HG02571 (cell line): Measurements from ENCODE around the gene HECW1.
"Not testable (repeated sequence)": the region's sequence is repeated elsewhere in the genome, so short reads cannot be mapped to it uniquely, and the experiment has no call there.

Source experiments
- ATAC-seq: cut with Tn5 transposase; IDR thresholded peaks from one replicate; pipeline ENCODE4 v1.9.1; 2021; ENCODE audit warnings: mild to moderate bottlenecking, moderate library complexity; ENCODE audit not compliant: unreplicated experiment

HECW1 gene

DNA sequence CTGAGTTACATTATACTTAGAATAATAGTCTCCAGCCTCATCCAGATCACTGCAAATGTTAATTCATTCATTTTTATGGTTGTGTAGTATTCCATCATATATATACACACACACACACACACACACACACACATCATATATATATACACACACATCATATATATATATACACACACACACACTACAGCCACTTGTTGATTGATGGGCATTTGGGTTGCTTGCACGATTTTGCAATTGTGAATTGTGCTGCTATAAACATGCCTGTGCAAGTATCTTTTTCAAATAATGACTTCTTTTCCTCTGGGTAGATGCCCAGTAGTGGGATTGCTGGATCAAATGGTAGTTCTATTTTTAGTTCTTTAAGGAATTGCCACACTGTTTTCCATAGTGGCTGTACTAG, 233.2 kb downstream of the HECW1 start:
- not testable (repeated sequence) for ATAC-seq

DNA sequence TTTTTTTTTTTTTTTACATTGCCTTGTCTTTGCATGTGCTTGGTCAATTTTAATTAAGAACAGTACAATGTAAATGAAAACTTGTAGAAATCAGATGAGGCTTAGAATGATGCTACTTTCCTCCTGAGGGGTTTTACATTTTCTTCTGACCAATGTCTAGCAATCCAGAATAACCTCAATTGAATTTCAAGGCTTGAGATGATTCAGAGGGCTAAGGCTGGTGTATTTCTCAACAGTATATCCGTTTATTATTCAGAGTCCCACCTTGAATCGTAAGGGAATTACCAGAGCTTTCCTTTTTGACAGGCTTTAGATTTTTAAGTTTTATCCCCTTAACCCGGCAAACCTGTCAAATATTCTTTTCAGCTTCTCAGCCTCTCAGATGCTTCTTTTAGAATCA, 239.2 kb downstream of the HECW1 start:
- ATAC-seq = no peak

DNA sequence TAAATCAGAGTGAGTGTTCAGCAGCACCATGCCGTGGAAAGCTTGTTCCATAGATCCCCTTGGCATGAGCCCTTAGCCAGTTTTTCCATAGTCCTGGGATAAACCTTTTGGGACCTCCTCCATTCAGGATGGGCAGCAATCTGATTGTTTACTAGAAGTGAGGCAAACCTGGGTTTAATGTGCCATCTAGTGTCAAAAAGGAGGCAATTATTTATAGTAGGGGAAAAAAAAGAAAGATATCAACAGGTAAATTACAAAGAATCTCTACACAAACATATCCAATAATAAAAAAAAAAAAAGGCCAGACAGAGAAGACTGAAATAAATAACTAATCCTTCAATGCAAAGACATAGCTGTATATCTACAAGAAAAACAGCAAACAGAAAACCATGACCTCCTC, 241.5 kb downstream of the HECW1 start:
- ATAC-seq = no peak

DNA sequence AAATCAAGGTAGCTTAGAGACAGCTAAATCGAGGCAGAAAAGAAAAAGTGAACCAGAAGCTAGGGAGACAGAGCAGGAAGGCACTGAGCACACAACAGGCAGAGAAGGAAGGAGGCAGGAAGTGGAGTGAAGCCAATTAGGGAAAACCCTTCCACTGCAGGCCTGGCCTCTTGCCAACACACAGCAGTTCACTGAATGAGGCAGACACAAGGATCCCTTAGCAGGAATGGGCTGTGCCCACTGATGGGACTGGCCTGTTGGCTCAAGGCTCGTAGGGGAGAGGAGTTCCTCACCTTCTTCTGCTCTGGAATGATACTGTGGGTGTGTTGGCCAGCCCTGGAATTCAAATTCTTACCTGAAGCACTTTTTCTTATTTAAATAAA, 250.2 kb downstream of the HECW1 start:
- no peak for ATAC-seq

DNA sequence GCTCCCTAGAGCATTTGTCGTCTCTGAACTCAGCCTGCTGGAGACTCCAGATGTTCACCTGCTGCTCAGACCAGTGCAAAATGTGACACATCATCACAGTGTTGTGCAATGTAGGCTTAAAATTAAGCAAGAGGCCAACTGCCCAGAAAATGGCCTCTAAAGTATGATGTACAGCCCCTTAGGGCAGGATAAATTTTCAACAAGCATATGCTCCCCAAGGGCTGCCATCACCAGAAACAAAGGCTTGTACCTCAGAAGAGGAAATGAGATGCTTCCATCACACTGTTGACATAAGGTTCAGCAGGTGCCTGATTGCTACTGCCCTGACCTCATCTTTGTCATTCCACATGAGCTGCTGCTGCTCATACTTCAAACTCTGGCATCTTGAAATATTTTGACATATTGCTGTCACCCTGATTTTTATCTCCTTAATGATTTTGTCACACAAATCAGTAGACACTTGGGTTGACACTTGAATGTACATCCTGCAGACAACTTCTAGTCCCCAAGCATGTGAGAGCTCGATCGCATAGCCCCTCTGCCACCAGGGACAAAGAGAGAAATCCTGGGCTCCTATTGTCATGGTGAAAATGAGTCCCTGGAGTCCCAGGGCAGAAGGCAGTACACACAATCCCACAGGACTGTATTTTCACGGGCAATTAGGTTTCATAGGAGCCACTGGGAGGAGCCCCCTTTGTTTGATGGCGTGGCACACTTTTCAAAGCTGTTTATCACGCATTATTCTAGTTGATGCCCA, 250.8 kb downstream of the HECW1 start:
- ATAC-seq = no peak

DNA sequence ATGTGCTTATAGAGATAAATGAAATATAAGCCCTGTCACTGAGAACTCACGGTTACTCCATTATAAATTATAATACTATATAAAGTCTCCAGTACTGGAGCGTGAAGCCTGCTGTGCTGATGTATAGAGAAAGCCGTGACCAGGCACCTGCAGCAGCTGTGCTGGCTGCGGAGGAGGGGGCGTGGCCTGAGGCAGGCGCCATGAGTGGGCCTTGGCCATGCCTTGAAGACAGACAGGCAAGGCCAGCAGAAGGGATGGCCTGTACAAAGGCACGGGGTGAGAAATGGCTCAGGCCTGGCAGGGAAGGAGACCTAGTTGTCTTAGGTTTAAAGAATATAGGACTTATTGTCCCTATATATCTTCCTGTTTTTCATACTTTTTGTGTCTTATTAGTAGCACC, 251.9 kb downstream of the HECW1 start:
- no peak for ATAC-seq

DNA sequence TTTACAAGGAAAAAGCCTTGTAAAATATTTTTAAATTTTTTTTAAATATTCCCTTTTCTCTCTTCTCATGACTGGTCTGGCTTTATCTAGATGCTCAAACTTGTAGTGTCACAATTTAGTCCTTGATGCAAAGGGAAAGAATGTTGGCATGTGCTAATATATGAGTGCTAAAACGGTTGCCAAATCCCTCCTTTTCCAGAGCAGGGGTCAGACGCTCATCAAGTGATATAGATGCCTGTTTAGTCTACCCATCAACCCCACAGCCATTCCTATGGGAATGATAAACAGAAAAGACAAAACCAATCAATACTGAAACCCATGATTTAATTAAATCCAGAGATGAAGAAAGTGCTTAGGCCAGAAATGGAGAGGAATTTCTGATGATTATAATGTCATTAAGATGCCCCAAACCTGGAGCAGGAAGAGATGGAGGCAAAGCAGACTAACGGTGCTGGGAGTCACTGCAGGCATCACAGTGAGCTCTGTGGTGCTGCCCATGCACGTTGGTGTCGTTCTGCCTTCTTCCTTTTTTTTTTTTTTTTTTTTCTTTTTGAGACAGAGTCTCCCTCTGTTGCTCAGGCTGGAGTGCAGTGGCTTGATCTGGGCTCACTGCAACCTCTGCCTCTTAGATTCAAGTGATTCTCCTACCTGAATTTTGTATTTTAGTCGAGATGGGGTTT, 260.4 kb downstream of the HECW1 start:
- no peak for ATAC-seq

DNA sequence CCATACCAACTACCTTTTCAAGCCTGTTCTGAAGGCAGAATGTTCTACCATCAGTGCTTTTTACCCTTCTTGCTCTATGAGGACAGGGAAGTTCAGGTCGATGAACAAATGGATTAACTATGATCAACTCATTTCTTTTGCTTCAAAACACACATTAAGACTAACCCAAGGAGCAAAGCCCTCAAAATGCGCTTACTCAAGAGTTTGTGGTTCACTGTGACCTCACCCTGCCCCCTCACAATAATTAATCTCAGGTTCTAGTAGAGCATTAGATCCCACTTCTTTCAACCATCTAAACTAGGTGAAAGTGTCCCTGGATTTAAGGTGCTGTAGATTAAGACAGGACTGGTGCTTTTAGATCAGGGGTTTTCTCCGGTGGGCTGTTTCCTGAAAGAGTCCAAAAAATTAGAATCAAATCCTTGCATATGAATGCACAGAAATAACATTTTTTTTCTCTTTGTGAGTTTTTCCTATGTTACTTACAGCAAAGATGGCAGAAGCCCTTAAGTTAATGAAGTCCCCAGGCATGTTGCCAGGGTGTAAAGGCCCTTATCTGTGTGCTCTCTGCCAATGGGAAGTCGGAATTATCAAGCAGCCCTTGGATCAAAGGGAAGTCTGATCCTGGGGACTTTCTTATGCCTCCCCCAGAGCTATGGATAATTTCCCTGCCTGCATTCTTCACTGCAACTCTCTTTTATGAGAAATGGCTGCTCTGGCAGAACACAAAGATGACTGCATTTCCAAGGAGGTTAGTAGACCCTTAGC, 264.9 kb downstream of the HECW1 start:
- no peak for ATAC-seq

DNA sequence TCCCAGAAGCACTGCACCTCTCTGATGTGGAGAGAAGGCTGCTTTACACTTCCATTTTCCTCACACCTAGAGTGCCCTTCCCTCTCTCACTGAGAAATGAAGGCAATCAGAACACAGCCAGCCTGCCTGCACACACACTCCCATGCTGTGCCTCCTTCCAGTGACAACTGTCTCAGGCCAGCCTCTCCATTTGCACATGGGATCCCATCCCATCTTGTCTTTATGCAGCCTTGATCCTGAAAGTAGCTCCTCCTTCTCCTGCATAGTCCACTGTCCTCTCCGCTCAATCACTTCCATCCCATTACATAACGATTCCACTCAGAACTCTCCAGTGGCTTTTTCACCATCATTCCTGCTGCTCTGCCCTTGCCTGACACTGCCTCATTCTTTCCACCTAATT, 266.8 kb downstream of the HECW1 start:
- no peak for ATAC-seq

DNA sequence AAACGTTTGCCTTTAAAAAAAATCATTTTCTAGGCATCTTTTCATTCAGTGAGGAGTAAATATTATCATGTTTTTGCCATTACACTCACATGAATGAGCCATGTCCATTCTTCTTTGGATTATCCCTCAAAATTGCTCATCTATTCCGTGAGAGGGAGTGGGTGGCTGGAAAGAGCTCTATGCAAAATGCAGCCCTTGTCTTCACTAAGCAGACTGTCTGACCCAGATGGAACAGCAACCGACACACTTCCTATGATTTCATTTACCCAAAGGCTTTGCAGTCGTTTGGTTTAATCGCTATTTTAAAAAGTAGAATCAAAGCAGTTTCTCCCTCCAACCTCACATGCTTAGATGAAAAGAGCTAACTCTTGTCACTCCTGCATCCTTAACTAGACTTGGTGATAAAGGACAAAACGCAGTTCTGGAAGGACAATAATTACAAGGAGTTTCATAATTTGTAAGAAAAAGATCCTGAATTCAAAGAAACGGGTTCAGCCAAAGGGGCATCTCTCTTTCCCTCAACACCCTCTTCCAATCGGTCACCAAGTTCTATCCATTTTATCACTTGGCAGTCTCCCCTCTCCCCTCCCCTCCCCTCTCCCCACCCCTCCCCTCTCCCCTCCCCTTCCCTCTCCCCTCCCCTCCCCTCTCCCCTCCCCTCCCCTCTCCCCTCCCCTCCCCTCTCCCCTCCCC, 272.3 kb downstream of the HECW1 start:
- ATAC-seq = no peak

DNA sequence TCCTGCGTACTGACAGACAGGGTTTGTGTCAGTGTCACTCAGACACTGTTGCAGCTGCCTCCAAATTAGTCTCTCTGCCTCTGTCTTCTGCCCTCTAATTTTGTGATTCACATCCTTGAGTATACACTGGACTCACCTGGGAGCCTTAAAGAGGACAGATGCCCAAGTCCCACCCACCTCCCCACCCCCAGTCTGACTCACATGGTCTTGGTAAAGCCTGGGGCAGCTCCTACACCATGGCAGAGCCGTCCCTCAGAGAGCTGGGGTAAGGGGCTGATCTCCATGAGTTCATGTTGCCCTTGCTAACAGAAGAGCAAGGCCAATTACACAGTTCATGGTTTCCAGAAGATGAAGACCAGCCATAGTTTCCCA, 272.8 kb downstream of the HECW1 start:
- no peak for ATAC-seq

DNA sequence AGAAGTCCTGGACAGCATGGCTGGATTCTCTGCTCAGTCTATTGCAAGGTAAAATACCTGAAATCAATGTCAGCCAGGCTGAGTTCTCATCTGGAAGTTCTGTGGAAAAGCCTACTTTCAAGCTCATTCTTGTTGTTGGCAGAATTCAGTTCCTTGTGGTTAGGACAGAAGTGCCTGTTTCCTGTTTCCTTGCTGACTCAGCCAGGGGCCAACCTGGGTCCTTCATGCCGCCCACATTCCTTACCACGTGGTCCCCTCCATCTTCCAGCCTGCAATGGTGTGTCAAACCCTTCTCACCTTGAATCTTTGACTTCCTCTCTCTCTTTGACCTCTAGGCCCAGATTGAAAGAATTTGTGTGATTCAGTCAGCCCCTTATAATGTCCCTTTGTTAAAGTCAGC, 273.4 kb downstream of the HECW1 start:
- no peak for ATAC-seq

DNA sequence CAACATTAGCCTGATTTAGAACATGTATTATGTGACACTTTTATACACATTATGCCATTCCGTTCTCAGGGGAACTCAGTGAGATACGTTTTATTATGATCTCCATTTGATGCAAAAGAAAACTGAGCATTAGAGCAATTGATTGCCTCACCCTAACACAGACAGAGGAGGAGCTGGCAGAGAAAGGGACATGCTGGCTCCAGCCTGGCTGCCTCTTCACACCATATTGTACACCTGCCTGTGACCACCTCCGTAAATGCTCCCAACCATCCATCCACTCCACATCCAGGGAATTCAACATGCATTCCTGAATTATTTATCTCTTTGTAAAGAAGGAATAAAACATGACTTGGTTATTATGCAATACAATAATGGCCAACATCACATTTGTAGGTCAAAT, 275.5 kb downstream of the HECW1 start:
- no peak for ATAC-seq

DNA sequence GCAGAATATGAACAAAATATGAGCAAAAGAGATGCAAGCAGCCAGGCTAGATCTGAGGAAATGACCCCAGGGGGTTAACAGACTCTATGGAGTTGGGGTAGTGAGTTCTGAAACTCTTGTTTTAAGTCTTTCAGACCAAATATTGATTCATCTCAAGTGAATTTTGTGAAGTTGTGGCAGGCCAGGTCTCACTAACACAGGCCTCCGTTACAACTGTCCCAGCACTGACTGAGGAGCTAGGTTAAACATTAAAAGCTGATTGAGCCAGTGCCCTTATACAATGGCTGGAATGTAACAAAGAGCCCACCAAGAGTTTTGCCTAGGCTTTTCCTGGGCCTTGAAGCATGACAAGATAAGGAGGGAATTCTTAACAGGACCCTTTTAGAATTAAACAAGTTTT, 278.1 kb downstream of the HECW1 start:
- ATAC-seq = no peak

DNA sequence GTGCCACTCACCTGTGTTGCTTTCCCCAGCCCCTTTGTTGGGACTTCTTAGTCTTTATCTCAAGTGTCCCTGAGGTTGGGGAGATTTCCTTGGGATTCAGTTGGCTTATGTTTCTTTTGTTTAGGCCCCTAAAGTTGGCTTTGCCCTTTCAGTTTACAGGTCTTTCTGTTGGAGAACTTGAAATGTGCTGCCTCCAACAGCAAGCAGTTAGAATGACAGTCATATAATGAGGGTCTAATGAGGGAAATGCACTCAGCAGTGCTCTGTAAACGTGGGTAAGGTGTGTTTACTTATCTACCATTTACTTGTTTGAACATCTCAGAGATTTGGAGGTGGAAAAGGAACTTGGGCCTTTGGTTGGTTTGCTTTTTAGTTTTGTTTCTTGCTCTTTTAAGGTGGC, 279.1 kb downstream of the HECW1 start:
- no peak for ATAC-seq

DNA sequence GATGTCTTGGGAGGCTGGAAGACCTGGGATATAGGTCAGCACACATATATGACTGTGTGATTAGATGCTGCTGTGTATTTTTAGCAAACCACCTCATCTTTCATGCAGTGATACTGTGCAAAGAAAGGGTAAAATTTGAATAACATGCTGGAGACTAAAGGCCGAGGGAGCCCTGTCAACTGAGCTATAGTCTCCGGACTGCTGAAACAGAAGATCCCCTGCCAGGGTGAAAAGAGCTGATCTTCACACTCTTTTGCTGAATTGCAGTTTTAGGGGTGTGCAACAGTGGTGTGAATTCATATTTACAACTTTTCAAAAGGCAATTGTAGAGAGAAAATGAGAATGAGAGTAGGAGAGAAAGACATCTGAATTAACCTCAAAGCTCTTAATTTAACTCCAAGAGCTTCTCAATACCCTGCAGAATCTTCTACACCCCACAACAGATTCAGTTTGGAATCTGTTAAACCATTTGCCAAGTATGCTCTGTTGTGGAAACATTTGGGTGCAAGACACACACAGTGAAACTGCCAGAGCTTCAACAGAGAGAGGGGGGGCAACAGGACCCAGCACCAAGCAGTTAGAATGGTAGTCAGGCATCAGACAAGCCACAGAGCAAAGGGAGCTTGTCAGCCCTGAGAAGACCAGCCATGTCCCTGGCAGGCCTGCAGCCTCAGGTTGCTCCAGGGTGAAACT, 280.3 kb downstream of the HECW1 start:
- no peak for ATAC-seq

DNA sequence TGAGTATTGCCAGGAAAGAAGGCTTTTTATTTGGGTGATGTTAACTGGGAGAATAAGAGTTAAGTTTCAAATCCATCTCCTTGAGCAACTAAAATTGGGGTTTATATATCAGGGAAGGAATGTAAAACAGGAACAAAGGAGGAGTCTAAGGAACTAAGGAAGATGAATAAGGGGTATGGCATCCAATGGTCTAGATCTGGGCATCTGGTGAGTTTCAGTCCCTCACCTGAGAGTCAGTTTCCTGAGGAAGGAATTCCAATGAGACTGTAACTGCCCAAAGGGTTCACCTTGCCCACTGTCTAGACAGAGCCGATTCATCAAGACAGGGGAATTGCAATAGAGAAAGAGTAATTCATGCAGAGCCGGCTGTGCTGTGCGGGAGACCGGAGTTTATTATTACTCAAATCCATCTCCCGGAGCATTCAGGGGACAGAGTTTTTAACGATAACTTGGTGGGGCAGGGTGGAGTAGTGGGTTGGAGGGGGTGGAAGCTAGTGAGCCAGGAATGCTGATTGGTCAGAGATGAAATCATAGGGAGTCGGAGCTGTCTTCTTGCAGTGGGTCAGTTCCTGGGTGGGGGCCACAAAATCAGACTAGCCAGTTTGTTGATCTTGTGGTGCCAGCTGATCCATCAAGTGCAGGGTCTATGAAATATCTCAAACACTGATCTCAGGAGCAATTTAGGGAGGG, 282.1 kb downstream of the HECW1 start:
- no peak for ATAC-seq

DNA sequence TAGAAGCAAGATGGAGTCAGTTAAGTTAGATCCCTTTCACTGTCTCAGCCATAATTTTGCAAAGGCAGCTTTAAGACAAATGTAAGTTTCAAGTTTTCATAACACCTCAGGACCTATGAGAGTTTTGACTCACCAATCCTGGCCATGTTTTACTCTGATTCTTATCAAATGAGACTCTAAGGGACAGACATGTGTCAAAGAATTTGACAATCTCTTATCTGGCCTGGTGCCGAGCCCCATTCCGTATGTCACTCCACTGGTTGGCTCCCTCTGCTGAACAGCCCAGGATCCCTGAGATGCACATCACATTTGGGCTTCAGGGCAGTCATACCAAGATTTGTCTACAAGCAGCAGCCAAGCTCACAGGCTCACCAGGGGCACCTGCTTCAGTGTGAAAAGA, 282.9 kb downstream of the HECW1 start:
- no peak for ATAC-seq

DNA sequence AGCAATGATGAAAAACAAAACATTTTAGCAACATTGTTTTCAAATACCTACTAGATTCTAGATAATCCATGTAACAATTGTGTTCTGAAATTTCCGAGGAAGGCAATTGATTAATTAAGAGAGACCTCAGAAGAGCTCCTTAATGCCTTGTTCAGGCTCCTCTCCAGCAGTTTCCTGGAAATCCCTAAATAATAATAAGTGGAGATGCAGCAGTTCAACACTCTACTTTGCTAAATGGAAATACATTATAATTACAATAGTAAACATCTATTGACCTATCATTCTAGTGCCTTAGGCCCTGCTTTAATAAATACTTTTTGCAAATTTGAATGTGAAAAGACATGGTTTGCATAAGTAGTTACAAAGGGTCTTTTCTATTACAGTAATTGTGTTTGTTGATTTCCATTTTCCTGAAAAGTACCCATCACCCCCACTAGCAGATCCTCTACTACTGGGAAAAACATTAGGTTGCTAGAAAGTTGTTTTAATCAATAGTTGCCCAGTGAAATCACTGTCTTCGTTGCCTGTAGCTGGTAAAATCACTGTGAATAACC, 283.8 kb downstream of the HECW1 start:
- ATAC-seq = no peak

DNA sequence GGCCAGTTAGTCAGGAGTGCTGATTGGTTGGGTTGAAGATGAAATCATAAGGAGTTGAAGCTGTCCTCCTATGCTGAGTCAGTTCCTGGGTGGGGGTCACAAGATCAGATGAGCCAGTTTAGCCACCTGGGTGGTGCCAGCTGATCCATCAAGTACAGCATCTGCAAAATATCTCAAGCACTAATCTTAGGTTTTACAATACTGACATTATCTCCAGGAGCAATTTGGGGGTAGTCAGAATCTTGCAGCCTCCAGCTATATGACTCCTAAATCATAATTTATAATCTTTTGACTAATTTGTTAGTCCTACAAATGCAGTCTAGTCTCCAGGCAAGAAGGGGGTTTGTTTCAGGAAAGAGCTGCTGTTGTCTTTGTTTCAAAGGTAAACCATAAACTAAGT, 286.4 kb downstream of the HECW1 start:
- ATAC-seq = no peak
